AG08396 (cell line): ENCODE results near the gene CCND2.

Experiments used
- DNase-seq: peaks from one replicate; pipeline ENCODE4 v3.0.0; 2012; ENCODE audit warnings: low spot score, mixed read lengths

The CCND2 gene

DNA sequence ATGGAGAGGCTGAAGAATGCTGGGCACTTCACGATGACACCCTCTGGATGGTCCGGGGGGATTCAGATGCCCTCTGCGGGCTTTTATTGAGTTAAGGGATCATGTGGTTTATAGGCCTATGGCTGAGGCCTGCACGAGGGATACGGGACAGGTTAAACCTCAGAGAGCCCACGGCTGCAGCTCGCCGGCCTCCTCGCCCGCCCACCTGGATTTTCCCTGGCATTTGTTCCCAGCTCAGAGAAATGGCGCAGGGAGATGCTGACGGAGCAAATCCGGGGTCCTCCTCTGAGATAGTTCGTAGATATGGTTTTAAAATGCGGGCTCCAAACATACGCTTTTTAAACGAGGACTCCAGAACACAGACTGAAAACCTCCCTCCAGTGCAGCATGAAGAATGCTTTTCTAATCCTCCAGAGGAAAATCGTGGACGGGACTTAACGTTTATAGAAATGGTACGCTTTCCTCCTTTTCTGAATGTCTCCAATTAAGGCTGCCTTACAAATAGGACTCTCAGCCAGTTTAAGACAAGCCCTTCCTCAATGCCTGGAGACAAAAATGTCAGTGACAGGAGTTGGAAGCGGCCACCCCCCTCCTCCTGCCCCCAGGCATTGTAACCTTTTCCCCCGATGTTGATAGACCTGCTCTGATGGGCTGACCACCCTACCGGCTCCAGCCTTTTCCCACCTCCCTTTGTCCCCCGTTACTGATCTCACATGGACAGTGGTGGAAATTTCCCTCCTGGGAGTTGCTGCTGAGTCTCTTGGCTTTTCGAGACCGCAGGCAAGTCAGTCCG, 16.6 kb downstream of the CCND2 start:
- no peak for DNase-seq

DNA sequence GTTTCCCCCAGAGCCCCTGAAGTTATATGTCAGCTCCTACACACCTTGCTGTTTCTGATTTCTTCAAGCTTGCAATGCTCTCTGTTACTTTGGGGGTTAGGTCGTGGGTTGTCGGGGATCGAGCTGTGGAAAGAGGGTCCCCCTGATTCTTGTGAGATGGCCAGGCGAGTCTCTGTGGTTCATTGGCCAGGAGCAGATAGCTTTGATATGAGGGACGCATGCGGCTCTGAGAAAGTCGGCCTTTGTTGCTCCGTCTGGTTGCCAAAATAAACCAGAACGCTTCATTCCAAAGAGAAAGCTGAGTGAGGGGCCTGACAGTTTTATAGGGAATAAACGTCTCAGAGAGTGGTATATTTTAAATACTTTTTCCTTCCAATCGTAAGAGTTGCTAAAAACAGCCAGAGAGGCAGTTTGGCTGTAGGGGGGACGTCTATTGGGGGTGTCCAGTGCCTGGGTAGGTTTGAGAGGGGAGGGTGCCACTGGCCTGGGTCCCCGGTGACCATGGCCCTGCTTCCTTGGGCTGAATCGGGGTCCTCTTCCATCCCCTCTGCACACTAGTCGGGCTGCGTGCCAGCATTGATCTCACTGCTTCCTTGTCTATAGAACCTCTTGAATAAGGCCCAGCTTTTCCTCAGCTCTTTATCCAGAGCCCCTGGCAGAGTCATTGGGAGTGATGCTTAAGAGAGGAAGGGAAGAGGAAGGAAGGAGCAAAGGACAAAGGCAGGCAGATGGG, 18.9 kb downstream of the CCND2 start:
- DNase-seq, result no peak

DNA sequence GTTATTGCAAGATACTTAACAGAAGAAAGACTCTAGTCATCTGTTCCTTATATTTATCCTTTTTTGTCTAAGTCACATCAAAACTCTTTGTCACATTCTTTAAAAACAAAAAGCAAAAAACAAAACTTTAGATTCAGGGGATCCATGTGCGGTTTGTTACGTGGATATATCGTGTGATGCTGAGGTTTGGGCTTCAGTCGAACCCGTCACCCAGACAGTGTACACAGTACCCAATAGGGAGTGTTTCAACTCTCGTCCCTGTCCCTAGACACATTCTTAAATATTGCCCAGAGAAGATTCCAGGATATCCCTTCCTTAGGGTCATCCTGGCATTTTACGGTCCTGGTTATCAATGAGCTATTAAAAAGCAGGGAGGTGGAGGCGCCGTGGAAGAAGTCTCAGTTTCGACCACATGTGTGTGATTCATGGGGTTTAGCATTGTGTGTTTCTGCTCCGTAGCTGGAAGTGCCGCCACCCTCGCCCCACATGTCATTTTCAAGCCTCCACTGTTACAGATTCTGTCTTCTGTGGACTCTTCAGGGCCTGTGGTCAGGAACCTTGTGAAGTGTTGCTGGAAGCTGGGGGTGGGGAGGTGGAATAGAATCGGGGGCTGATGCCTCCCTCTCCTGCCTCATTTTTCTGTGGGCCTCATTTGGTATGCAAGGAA, 19.9 kb downstream of the CCND2 start:
- DNase-seq, result no peak

DNA sequence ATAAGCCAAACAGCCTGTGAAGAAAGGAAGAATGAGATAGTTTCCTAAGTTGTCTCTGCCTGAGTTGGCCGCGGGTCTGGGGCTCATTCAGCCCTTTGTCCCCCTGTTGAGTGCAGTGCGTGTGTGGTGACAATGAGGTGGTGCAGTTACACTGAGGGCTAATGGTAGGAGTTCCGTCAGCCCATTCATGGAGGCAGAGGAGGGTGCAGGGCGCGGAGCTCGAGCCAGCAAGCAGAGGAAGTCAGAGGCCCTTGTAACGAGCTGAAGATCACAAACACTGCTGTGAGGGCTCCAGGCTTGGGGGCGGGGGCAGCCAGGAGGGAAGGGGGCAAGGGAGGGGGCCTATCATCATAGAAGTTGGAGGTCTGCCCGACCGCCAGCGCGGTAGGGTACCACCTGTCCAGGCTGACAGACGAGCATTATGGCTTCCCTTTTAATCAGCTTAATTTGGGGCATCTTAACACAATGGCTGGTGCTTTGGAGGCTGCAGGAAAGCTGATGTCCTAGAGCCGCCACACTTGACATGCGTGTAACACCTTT, 20.5 kb downstream of the CCND2 start:
- DNase-seq, result no peak

DNA sequence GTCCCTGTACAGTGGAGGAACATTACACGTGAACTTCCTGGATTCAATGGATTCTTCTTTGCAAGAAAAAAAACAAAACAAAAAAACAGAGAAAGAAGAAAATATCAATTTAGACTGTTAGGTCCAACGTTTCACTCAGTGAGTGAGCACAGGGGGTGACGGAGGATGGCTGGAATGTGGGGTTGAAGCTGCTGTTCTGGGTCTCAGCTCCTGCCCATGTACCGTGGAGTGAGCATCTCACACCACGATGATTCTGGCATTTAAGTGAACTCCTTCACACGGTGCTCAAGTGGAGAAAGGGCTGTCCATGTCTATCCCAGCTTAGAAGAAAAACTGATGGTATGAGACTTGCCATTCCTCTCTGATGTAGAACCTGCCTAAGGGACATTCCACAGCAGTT, 23.2 kb downstream of the CCND2 start:
- no peak for DNase-seq

DNA sequence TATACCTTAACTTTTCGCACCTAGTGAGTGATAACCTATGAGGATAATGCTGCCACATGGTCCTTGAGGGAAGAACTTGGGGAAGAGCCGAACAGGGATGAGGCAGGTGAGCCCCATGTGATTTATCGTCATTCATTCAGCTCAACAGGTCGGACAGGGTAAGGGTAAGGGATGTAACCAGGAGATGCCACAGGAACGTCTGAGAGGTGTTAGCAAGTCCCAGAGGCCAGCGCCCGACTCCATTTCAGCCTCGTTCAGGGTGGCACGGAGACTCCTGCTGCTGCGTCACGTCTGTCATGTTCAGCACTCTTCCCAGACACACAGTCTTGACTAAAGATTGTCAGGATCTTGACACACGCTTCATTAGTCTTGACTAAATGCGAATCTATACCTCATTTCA, 24.1 kb downstream of the CCND2 start:
- DNase-seq, result no peak

DNA sequence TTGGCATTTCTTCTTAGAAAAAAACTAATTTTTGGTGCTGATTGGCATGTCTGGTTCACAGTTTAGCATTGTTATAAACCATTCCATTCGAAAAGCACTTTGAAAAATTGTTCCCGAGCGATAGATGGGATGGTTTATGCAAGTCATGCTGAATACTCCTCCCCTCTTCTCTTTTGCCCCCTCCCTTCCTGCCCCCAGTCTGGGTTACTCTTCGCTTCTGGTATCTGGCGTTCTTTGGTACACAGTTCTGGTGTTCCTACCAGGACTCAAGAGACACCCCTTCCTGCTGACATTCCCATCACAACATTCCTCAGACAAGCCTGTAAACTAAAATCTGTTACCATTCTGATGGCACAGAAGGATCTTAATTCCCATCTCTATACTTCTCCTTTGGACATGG, 27.3 kb downstream of the CCND2 start:
- DNase-seq, result no peak

DNA sequence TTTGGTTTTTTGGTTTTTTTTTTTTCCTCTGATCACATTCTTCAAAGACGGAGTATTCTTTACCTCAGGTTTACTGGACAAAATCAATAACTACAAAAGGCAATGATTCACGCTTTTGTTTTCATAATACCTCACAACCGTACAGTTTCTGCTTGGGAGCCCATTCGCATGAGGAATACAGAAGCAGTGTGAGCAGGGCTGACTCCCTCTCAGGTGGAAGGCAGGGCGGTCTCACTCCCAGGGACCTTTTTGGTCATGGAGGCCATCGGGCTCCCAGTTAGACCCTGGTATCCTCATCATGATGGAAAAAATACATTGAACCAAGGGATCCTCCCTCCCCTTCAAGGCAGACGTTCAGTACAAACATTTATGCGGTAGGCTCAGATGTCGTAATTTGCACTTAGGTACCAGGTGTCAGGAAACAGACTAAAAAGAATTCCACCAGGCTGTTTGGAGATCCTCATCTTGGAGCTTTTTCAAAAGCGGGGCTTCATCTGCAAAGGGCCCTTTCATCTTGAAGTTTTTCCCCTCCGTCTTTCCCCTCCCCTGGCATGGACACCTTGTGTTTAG, 28.5 kb downstream of the CCND2 start:
- no peak for DNase-seq

DNA sequence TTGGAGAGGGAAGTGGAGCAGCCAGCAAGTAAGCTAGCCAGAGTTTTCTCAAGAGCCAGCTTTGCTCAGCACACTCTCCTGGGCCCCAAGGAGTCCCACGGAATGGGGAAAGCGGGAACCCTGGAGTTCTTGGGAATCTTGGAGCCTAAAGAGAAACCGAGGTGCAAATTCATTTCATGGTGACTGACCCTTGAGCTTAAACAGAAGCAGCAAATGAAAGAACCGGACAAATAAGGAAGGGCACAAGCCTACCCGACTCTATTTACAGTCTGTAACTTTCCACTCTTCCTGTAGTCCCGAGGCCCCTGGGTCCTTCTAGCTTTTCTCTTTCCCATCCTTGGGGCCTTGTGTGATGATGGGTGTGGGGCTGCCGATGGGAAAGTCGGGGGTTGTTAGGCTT, 29.3 kb downstream of the CCND2 start:
- DNase-seq, result no peak

DNA sequence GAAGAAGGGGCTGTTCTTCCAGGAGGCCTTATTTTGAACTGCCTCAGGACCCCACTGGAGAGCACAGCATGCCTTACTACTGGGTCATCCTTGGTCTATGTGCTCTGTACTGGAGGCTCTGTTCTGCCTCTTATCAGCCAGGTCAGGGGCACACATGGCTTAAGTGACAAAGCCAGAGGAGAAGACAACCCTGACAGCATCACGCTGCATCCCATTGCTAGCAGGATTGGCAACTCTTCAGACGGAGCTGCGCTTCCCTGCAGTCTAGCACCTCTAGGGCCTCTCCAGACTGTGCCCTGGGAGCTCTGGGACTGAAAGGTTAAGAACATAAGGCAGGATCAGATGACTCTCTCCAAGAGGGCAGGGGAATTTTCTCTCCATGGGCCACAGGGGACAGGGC, 30.2 kb downstream of the CCND2 start:
- DNase-seq, result no peak

DNA sequence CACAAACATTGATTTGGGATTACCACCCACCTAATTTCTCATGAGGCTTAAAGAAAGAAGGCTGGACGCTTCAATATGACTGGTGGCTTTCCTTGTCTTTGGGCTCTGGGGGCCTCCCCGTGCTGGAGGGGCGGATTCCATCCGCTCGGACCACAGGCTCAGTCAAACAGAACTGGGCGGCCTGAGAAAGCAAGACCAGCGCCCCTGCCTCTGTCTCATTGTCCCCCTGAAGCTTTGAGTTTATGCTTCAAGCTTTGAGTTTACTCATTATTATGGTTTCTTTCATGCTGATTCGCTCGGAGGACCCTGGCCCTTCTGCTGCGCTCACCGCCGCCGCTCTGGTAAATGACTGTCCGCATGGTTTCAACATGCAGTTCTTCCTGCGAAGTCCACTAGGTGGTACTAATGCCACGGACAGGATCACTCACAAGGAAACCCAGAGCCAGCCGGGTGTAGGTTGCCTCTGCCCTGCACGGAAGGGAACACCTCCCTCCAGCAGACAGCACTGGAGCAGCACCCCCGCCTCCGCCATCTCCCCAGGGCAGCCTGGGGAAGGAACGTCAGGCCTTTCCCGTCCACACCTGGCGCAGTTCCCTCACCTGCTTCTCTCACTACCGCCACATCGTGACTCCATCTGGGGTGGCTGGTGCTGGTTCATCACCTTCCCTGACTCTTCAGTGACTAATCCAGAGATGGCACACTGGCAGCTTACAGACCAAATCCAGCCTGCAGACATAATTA, 34.2 kb downstream of the CCND2 start:
- peak; percentile 78 for DNase-seq

DNA sequence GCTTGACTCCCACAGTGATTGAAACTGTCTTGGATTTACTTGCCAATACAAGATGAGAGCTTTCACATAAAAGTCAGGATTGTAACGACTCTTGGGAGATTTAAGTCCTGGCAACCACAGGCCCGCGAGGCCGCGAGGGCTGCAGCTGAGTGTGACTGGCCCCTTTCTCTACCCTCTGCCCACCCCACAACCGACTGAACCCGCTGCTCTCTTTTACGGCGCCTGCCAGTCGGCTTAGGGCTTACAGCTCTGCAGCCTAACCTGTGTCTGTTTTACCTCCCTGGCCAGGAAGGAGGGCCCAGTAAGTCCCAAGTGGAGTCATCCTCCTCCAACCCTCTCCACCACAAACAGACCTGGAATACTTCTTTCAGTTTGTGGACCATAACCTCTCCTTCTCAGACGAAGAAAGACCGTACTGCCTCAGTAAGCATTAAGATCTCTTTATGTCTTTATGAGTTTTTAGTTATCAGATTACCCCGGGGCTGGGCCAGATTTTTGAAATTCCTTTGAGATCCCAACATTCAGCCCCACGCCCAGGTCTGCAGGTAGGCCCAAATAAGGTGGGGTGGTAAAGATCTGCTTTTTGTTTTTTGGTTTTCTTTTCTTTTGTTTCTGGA, 34.9 kb downstream of the CCND2 start:
- DNase-seq, result no peak

DNA sequence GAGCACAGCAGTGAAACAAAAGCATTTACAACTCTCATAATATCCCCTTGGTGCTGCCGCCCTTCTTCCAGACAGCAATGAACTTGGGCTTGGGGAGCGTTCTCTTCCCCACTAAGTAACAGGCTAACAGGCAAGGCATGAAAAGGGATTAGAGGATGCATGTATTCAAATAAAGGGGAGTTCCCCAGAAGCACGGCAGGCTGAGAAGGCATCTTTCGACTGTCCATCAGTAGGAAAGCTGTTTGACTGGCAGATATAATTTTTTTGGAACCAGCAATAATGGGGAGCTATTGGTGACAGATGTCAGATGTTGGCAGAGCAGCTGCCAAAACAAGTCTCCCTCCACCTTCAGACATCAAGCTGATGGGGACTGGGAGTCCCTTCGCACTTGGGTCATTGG, 38.2 kb downstream of the CCND2 start:
- no peak for DNase-seq

DNA sequence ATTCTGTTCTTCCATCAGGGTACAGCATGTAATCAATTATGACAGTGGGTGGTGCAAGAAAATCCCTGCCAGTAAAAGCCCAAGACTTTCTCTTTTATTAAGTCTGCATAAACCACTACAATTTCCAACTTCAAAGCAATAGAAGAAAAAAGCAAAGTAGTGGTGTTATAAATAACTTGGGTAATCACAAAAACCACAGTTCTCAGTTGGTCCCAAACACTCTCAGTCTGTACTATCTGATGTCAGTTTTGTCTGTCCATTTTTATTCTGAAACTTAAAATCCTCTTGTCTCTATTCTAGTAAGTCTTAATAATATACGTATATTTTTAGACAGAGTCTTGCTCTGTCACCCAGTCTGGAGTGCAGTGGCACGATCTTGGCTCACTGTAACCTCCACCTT, 38.7 kb downstream of the CCND2 start:
- DNase-seq, result no peak

DNA sequence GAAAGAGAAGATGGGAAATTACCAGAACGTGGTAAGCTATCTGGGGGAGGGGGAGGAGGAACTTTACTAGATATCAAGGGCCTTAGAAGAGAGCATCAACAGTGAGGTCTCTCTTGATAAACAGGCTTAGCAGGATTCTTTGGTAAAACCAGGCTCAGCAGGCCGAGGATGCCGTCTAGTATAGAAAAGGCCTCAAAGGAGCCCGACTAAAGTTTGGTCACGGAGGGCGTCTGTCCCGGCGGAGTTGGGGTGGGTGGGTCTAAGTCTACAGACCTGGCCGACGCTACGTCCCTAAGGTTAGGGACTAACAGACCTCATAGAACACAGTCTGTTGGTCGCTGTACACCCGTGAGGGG, 46.9 kb downstream of the CCND2 start:
- no peak for DNase-seq

DNA sequence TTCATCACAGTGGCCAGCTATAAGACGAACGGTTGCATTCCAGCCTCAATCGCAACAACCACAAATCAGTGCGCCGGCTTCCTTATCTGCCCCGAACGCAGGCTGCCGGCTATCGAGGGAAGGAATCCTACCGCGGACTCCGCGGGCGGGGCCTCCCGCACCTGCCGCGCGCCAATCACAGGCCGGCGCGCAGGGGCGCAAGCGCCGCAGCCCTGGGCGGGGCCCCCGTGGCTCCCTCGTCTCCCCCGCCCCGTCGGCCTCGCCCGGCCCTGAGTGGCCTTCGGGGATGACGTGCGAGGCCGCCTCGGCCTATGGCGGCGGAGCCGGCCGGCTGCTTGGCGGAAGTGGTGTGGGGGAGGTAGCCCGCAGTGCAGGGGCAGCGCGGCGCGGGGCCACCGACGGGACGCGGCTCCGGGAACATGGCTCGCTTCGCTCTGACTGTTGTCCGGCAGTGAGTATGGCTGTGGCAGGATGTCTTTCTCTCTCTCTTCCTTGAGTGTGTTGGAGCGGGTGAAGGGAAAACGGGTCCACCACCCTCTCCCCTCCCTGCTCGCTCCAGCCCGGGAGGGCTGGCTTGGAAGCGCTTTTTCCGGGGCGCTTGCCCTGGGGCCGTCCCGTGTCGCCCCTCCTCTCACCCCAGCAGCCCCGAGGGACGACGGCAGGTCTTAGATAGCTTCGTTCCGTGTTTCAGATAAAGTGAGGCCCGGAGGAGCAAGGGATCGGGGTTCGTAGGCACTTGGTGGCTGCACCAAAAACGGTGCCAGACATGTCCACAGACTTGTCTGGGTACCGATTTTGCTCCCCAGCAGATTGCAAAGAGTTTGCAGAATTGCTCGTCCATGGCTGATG, 47.5 kb downstream of the CCND2 start, which contains the start of gene TIGAR:
TIGAR (plus strand) TSS at position 361 of the 849 bp plus-strand sequence; CDS start at position 420, 59 bp downstream.
- peak; percentile 99 for DNase-seq

DNA sequence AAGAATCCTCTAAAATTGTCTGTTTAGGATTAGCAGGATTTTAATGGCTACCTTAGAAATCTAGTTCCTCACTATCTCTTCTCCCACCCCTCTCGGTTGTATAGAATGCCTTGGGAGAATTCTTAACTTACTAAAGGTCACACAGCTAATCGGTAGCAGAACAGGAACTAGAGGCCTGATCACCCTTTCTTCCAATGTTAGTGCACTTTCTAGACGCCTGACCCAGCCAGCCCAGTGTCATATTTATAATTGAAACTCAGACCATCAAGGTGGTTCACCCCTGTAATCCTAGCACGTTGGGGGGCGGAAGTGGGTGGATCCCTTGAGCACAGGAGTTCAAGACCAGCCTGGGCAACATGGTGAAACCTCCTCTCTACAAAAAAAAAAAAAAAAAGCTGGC, 49.2 kb downstream of the CCND2 start:
- DNase-seq, result no peak
